Inferior parietal cortex (tissue), 1 donor: ENCODE data around the gene ATG2B.

Experiments
- DNase-seq: peaks from one replicate; pipeline ENCODE4 v3.0.0-alpha.2; 2016; ENCODE audit errors: extremely low spot score

Gene ATG2B

GRCh38 chr14:96271421-96271762 is 91.7 kb downstream of the ATG2B start:
- DNase-seq = no peak

- no peak for DNase-seq
Measured at GRCh38 chr14:96270565-96271420, 92.3 kb downstream of the ATG2B start.

GRCh38 chr14:96269359-96269710 is 93.8 kb downstream of the ATG2B start:
- DNase-seq = no peak

- DNase-seq = no peak
Measured at GRCh38 chr14:96268431-96269358, 94.4 kb downstream of the ATG2B start.

- no peak for DNase-seq
Measured at GRCh38 chr14:96267916-96268315, 95.2 kb downstream of the ATG2B start.

- no peak for DNase-seq
Measured at GRCh38 chr14:96267336-96267735, 95.8 kb downstream of the ATG2B start.

GRCh38 chr14:96265383-96266095 is 97.6 kb downstream of the ATG2B start:
- no peak for DNase-seq

GRCh38 chr14:96264853-96265252 is 98.3 kb downstream of the ATG2B start:
- no peak for DNase-seq

- DNase-seq = no peak
Measured at GRCh38 chr14:96264200-96264553, 99.0 kb downstream of the ATG2B start.

GRCh38 chr14:96263347-96264199 is 99.6 kb downstream of the ATG2B start:
- DNase-seq = no peak

- DNase-seq = no peak
Measured at GRCh38 chr14:96261772-96262655, 101.1 kb downstream of the ATG2B start.

GRCh38 chr14:96261053-96261452 is 102.1 kb downstream of the ATG2B start:
- no peak for DNase-seq

- no peak for DNase-seq
Measured at GRCh38 chr14:96260341-96260821, 102.8 kb downstream of the ATG2B start.

- DNase-seq = no peak
Measured at GRCh38 chr14:96257900-96258299, 105.2 kb downstream of the ATG2B start.

GRCh38 chr14:96257056-96257455 is 106.1 kb downstream of the ATG2B start:
- no peak for DNase-seq

GRCh38 chr14:96256407-96256806 is 106.7 kb downstream of the ATG2B start:
- no peak for DNase-seq

- no peak for DNase-seq
Measured at GRCh38 chr14:96255501-96256366, 107.4 kb downstream of the ATG2B start, which contains the start of gene BDKRB1. Gene BDKRB1, plus strand, starts transcription at chr14:96256210. Its CDS starts 7,473 bp downstream, at chr14:96263683.

GRCh38 chr14:96254687-96255086 is 108.5 kb downstream of the ATG2B start:
- DNase-seq = no peak

- no peak for DNase-seq
Measured at GRCh38 chr14:96252999-96253539, 110.1 kb downstream of the ATG2B start.
